ENCODE data around the gene CCDC134. TPM values are rescaled to one million over a fixed set of nuclear protein-coding genes. Genes with fewer than 3 reads are reported as not detected.

CCDC134 gene
- total and polyA plus RNA-seq, 2 of the 13 experiments (the other 11 are each of a cell fraction or from before 2014, with no cell fraction given) = 4.8 to 17.4 TPM

- Histone ChIP-seq H3K36me3 (replicated peaks in 1 of 2; ENCODE audit: control insufficient read depth in 1 of 2, insufficient read depth in 2 of 2, low read length in 2 of 2) (no peaks in the 10 kb centered on the region), H3K9ac (ENCODE audit: insufficient read depth, low read depth, low read length) (no peak overlapping the region), H3K4me2 (ENCODE audit: low read depth, low read length) (no peak overlapping the region), H3K4me1 (ENCODE audit: insufficient read depth, low read length) (0 out of 2 replicates have a peak, but pooled peaks cover 7% of the 10 kb centered on the region), H3K27ac (ENCODE audit: extremely low read length, insufficient read depth, low read length) (no peak overlapping the region), H3K79me2 (ENCODE audit: insufficient read depth, low read length) (no peaks in the 10 kb centered on the region), H4K20me1 (ENCODE audit: insufficient read depth, low read length) (no peaks in the 10 kb centered on the region), H3K4me3 (replicated peaks in 1 of 3; ENCODE audit: insufficient read depth in 1 of 3, low read depth in 2 of 3, low read length in 3 of 3) (no peak overlapping the region), H3K9me3 (ENCODE audit: low read length) (no peaks in the 10 kb centered on the region), H3K27me3 (ENCODE audit: control insufficient read depth in 1 of 2, insufficient read depth in 2 of 2, low read length in 2 of 2) (peaks cover 0 to 4% of the 10 kb centered on the region in 2 experiments; a peak in 3 of 5 replicates), H2AFZ (ENCODE audit: low read length) (no peak overlapping the region)
- CTCF ChIA-PET (ENCODE audit: low intra/inter-chr PET ratio, low total read pairs) = no interaction called here
- no peak for ATAC-seq
- BruUV-seq (replicated peaks) = no TSS peak
- no peak for DNase-seq (ENCODE audit: low spot score)
- POLR2A ChIA-PET = interaction anchor here (2.8 kb wide), 1 partner anchor 20 kb away, joined by 31 read pairs; the partner anchor contains the start of gene CCDC134
- in situ Hi-C loops (cut with HindIII; ENCODE audit: extremely low pct_ligation_motif_present, low pct_unique_long_range_greater_than_20kb) (no loop called here), intact Hi-C loops (cut with micrococcal nuclease; ENCODE audit: unreplicated experiment) (no loop called here)
- no peak for FAIRE-seq
- 2% methylated on average over 3 of the region's 3 CpGs for WGBS (ENCODE audit: low lambda C conversion rate)
- no peak for TF ChIP-seq ZSCAN12 (CRISPR knock-in tag; IDR thresholded peaks at IDR 0.05)
- TF ChIP-seq ZFP36L1 (CRISPR knock-in tag; IDR thresholded peaks at IDR 0.05) = no peak
- no peak for TF ChIP-seq ZNF598 (CRISPR knock-in tag; IDR thresholded peaks at IDR 0.05; ENCODE audit: borderline replicate concordance)
Measured at GRCh38 chr22:41779929-41780505, 20.5 kb upstream of the CCDC134 start.

DNA sequence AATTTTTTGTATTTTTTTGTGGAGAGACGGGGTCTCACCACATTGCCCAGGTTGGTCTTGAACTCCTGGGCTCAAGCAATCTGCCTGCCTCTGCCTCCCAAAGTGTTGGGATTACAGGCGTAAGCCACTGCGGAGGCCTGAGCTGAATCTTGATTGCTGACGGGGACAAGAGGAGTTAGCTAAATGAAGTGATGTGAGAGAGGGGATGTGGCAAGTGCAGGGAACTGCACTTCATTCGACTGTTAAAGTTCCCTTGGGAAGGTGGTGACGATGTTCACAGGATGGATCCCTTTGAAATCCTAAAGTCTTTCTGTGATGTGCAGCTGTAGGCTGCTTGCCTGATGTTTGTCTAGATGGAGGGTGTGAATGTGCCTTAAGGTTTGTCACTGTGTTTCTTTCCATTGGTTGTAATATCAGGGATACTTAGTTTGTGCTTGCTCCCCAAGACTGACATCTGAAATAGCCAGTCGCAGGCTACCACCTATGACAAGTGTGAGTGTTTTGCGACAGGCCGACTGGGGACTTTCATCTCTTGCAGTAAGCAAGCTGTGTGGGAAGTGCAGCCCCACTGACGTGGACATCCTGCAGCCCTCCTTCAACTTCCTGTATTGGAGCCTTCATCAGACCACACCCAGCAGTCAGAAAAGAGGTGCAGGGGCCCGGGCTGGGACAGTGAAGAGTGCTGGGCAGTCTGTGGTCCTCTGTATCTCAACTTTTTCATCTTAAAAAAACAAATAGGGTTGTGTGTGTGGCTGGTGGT is 19.6 kb upstream of the CCDC134 start:
- in situ Hi-C loops (cut with HindIII; ENCODE audit: extremely low pct_ligation_motif_present, low pct_unique_long_range_greater_than_20kb) = no loop called here
- H4K20me1 ChIP-seq (ENCODE audit: insufficient read depth, low read length) = no peaks in the 10 kb centered on the region
- H3K4me1 ChIP-seq (ENCODE audit: insufficient read depth, low read length) = 0 out of 2 replicates have a peak, but pooled peaks cover 7% of the 10 kb centered on the region
- no peaks in the 10 kb centered on the region for H3K36me3 ChIP-seq (replicated peaks in 1 of 2; ENCODE audit: control insufficient read depth in 1 of 2, insufficient read depth in 2 of 2, low read length in 2 of 2)
- peaks cover 0 to 4% of the 10 kb centered on the region in 2 experiments; a peak in 3 of 5 replicates for H3K27me3 ChIP-seq (ENCODE audit: control insufficient read depth in 1 of 2, insufficient read depth in 2 of 2, low read length in 2 of 2)
- intact Hi-C loops (cut with micrococcal nuclease; ENCODE audit: unreplicated experiment) = no loop called here
- no peak overlapping the region for H2AFZ ChIP-seq (ENCODE audit: low read length)
- DNase-seq (ENCODE audit: low spot score) = peak; percentile 56
- H3K79me2 ChIP-seq (ENCODE audit: insufficient read depth, low read length) = no peaks in the 10 kb centered on the region
- H3K4me2 ChIP-seq (ENCODE audit: low read depth, low read length) = peak overlapping the region; percentile 16
- no TSS peak for BruUV-seq (replicated peaks)
- H3K9ac ChIP-seq (ENCODE audit: insufficient read depth, low read depth, low read length) = no peak overlapping the region
- no peak overlapping the region; a peak in 1 of 6 replicates for H3K4me3 ChIP-seq (replicated peaks in 1 of 3; ENCODE audit: insufficient read depth in 1 of 3, low read depth in 2 of 3, low read length in 3 of 3)
- no peaks in the 10 kb centered on the region for H3K9me3 ChIP-seq (ENCODE audit: low read length)
- ChIA-PET CTCF (ENCODE audit: low intra/inter-chr PET ratio, low total read pairs) (no interaction called here), POLR2A (interaction anchor here (0.6 to 2.8 kb wide), 5 partner anchors 13 to 834 kb away, joined by 3 to 31 read pairs (median 3); partner anchors contain the start of genes CCDC134 and SREBF2)
- ATAC-seq = peak; percentile 79
- no peak overlapping the region for H3K27ac ChIP-seq (ENCODE audit: extremely low read length, insufficient read depth, low read length)
- 0 out of 2 replicates have a peak, but pooled peaks have one; percentile 18 for TF ChIP-seq CREM (IDR thresholded peaks at IDR 0.05)
- TF ChIP-seq CREM (CRISPR knock-in tag; IDR thresholded peaks at IDR 0.05) = no peak
- 0 out of 2 replicates have a peak, but pooled peaks have one; percentile 14 for TF ChIP-seq KAT8 (CRISPR knock-in tag; IDR thresholded peaks at IDR 0.05)
- TF ChIP-seq GABPA (IDR thresholded peaks at IDR 0.05; ENCODE audit: low read depth, low read length) = peak; percentile 34; the same call in 1 of the 2 replicates
- TF ChIP-seq GABPA (CRISPR knock-in tag; IDR thresholded peaks at IDR 0.05; ENCODE audit: low read depth) = peak; percentile 58
- no peak for TF ChIP-seq ZNF234 (CRISPR knock-in tag; conservative IDR thresholded peaks at IDR 0.05)
- no peak for TF ChIP-seq BHLHE40 (IDR thresholded peaks at IDR 0.05; ENCODE audit: low read length)
- peak; percentile 76 for TF ChIP-seq PBX2 (CRISPR knock-in tag; IDR thresholded peaks at IDR 0.05)
- 37% methylated on average over 10 of the region's 11 CpGs for WGBS (ENCODE audit: low lambda C conversion rate)
- FAIRE-seq = no peak
